Fibroblast of mammary gland (primary cell): ENCODE data around the gene ATP13A2.

Experiments used
- DNase-seq: peaks from one replicate; pipeline ENCODE4 v3.0.0-alpha.2; 2010; ENCODE audit warnings: low read depth
- H3K4me3 ChIP-seq: 2 replicates; pipeline ENCODE4 v1.5.1; 2011; ENCODE audit warnings: low read depth, mild to moderate bottlenecking, low read length, moderate library complexity; ENCODE audit not compliant: control insufficient read depth
- TF ChIP-seq, protein P1 (sequence below): conservative IDR thresholded peaks from 2 replicates; pipeline ENCODE4 v1.5.1; 2011; ENCODE audit warnings: low read depth, low read length, inconsistent platforms; ENCODE audit not compliant: control insufficient read depth, insufficient read depth

ATP13A2 gene

DNA sequence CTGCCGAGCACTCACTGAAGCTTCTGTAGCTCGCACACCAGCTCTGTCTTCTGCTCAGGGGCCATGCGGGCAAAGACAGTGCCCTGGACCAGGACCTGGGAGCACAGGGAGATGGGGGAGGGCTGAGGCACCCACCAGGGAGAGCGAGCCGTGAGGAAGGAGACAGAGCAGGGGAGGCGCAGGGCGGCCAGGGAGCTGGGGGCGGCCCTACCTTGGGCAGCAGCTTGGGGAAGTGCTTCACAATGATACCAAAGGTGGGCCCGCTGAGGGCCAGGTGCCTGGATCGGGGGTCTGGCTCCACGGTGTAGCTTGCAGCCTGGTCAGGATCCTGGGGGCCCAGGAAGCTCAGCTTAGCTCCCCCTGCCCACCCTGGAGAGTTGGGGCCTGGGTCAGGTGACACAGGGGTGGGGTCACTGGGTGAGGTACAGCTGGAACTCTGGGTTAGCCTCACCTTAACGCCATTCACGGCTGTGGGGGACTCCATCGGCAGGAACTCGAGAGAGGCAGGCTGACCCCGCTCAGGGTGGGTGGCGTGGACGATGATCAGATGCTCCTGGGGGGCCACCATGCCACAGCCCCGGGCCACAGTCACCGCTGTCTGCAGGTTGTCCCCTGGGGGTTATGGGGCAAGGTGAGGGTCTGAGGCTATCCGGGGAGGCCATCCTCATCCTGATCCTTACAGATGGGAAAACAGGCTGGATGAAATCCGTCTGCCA is 21.9 kb downstream of the ATP13A2 start:
- H3K4me3 ChIP-seq = no peak overlapping the region
- TF ChIP-seq, protein P1, sequence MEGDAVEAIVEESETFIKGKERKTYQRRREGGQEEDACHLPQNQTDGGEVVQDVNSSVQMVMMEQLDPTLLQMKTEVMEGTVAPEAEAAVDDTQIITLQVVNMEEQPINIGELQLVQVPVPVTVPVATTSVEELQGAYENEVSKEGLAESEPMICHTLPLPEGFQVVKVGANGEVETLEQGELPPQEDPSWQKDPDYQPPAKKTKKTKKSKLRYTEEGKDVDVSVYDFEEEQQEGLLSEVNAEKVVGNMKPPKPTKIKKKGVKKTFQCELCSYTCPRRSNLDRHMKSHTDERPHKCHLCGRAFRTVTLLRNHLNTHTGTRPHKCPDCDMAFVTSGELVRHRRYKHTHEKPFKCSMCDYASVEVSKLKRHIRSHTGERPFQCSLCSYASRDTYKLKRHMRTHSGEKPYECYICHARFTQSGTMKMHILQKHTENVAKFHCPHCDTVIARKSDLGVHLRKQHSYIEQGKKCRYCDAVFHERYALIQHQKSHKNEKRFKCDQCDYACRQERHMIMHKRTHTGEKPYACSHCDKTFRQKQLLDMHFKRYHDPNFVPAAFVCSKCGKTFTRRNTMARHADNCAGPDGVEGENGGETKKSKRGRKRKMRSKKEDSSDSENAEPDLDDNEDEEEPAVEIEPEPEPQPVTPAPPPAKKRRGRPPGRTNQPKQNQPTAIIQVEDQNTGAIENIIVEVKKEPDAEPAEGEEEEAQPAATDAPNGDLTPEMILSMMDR = no peak
- DNase-seq = no peak

DNA sequence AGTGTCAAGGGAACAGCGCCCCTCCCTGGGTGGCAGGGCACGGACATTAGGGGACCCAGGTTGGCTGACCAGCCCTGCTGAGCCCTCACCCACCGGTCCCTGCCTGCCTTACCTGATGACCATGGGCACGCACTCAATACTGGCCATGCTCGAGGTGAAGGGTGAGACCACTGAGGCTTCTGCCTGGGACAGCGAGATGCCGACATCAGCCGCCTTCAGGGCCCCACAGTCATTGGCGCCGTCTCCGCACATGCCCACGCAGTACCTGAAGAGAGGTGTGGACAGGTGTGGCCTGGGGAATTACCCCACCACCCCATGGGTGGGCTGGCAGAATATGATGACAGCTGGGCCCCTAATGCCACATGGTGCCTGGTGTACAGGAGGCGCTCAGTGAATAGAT is 23.5 kb downstream of the ATP13A2 start:
- DNase-seq = no peak
- no peak overlapping the region for H3K4me3 ChIP-seq
- TF ChIP-seq, protein P1 = no peak

DNA sequence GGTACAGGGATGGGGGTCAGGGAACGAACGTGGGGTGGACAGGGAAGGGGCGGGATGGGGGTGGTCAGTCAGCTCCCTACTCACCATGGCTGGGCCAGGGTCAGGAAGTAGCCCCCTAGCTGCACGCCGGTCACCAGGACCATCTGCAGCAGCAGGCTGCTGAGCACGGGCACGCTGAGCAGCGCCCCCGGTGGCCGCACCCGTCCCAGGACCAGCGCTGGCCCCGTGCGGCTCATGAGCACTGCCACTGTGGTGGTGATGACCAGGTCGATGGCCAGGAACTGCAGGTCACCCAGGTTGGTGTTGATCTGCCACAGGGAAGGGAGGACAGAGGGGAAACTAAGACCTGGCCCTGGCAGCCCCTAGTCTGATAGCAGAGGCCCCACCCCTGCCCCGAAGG is 24.8 kb downstream of the ATP13A2 start:
- TF ChIP-seq, protein P1 = peak; percentile 18
- H3K4me3 ChIP-seq = no peak overlapping the region
- no peak for DNase-seq

DNA sequence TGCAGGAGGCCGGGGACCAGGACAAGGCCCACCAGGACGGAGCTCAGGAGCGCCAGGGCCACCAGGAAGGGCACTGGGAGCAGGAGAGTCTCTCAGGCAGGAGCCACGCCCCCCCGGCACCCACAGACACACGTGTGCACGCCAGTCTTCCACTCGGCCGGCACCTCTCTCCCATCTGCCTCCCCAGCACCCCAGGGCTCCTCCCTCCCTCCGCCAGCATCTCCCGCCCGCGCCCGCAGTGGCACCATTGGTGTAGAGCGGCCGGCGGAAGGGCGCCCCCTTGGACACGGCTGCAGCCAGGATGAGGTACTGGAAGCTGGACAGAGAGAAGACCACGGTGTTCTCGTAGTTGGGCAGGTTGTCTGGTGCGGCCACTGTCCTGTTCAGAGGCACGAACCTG is 25.2 kb downstream of the ATP13A2 start:
- TF ChIP-seq, protein P1 = no peak
- DNase-seq = no peak
- no peak overlapping the region for H3K4me3 ChIP-seq

DNA sequence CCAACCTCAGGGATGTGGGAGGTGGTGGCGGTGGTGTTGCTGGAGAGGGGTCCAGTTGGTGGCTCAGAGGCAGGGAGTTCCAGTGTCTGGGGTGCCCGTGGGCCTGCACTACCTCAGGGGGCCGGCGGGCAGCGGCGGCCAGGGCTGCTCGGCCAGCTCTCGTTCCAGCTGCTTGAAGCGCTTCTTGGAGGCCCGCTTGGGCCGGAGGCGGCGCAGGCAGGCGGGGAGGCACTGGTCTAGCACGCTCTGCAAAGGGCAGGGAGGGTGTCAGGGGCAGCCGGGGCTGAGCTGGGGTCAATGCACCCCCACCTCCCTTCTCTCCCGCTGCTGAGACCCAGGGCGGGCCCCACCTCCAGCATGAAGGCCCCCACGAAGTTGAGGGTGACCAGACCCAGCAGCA is 25.6 kb downstream of the ATP13A2 start:
- no peak for DNase-seq
- TF ChIP-seq, protein P1 = no peak
- H3K4me3 ChIP-seq = no peak overlapping the region

DNA sequence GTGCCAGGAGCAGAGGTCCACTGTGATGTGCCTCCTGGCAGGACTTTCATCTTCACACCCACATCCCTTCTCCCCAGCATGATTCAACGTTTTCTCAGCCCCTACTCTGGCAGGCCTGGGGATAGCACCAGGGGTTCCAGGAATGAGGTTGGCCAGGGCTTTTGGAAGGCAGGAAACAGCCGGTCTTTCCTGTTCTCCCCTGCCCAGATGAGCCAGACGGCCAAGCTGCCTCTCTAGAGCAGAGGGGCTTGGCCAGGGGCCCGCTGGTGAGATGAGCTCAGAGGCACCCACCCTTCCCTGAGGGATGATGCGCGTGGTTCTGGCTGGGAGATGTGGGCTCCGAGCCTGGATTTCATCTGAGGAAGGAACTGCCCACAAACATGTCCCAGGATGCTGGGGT is 27.0 kb downstream of the ATP13A2 start:
- TF ChIP-seq, protein P1 = no peak
- H3K4me3 ChIP-seq = no peak overlapping the region
- DNase-seq = peak; percentile 95

DNA sequence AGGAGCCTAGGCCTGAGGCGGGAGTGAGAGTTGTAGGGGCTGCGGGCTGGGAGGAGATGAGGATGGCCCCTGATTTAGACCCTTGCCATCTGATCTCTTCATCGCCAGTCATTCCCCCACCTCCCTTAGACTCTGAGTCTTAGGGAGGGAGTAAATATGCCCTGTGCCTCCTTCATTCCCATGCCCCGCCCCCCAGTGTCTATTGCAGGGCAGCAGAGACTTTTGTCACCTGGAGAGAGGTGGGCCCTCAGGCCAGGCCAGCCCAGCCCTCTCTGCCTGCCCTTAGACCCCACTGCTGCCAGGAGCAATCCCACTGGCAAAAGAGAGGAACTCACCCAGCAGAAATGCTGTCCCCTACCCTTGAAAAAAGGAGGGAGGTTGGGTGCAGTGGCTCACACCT is 28.1 kb downstream of the ATP13A2 start:
- no peak overlapping the region for H3K4me3 ChIP-seq
- TF ChIP-seq, protein P1 = no peak
- no peak for DNase-seq
